ENCODE results near the gene DGUOK. TPM values are rescaled to one million over a fixed set of nuclear protein-coding genes. Genes with fewer than 3 reads are reported as not detected.

The DGUOK gene
- total RNA-seq, 1 experiment from 2014 or later, result 100 TPM

DNA sequence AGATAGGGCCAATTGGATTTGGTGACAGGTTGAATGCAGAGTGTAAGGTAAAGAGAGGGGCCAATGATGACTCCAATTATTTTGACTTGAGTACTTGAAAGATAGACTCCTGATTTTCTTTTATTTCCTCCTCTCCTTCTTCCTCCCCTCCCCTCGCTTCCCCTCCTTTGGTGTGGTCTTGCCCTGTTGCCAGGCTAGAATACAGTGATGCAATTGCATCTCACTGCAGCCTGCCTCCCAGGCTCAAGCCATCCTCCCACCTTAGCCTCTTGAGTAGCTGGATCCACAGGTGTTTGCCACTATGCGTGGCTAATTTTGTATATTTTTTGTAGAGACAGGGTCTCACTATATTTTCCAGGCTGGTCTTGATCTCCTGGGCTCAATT, 2.3 kb downstream of the DGUOK start:
- Histone ChIP-seq H2AFZ (ENCODE audit: low read depth, low read length, poor library complexity, severe bottlenecking) (no peak overlapping the region), H3K36me3 (ENCODE audit: control insufficient read depth in 1 of 2, insufficient read depth in 2 of 2, low read length in 2 of 2) (peaks cover 10 to 11% of the 10 kb centered on the region in 2 experiments; a peak in 2 of 4 replicates), H3K9ac (ENCODE audit: low read length) (no peak overlapping the region), H3K4me1 (ENCODE audit: control insufficient read depth in 1 of 2, insufficient read depth in 2 of 2, low read length in 2 of 2) (peaks cover 10 to 17% of the 10 kb centered on the region in 2 experiments; a peak in 3 of 4 replicates), H3K9me2 (ENCODE audit: insufficient read depth) (no peaks in the 10 kb centered on the region), H3K4me2 (ENCODE audit: low read length) (no peak overlapping the region), H3K27me3 (ENCODE audit: insufficient read depth, low read length) (no peaks in the 10 kb centered on the region), H3K9me3 (ENCODE audit: control insufficient read depth in 1 of 2, insufficient read depth in 1 of 2, low read depth in 1 of 2, low read length in 2 of 2) (no peaks in the 10 kb centered on the region), H4K20me1 (ENCODE audit: insufficient read depth) (peaks cover 9% of the 10 kb centered on the region; the same call in 1 of the 2 replicates), H3K79me2 (ENCODE audit: insufficient read depth, low read length) (peaks cover 71% of the 10 kb centered on the region), H3K27ac (ENCODE audit: low read depth, low read length) (no peak overlapping the region), H3K4me3 (replicated peaks in 1 of 2; ENCODE audit: low read depth in 1 of 2, low read length in 2 of 2) (no peak overlapping the region)
- ATAC-seq (no peak), DNase-seq (ENCODE audit: low read depth, low spot score) (no peak)
- intact Hi-C loops (cut with micrococcal nuclease), result no loop called here
- ChIA-PET CTCF (no interaction called here), RAD21 (ENCODE audit: low non-redundant PET in 1 of 2, low total read pairs in 2 of 2, uncharacterized antibody in 2 of 2, unreplicated experiment in 2 of 2) (no interaction called here), POLR2A (no interaction called here)
- BruUV-seq (replicated peaks), result no TSS peak
- TF ChIP-seq, protein P1, sequence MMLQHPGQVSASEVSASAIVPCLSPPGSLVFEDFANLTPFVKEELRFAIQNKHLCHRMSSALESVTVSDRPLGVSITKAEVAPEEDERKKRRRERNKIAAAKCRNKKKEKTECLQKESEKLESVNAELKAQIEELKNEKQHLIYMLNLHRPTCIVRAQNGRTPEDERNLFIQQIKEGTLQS (IDR thresholded peaks at IDR 0.05), result no peak
- TF ChIP-seq ZFX (IDR thresholded peaks at IDR 0.05) (no peak), SRF (IDR thresholded peaks at IDR 0.05; ENCODE audit: low read depth) (no peak)

DNA sequence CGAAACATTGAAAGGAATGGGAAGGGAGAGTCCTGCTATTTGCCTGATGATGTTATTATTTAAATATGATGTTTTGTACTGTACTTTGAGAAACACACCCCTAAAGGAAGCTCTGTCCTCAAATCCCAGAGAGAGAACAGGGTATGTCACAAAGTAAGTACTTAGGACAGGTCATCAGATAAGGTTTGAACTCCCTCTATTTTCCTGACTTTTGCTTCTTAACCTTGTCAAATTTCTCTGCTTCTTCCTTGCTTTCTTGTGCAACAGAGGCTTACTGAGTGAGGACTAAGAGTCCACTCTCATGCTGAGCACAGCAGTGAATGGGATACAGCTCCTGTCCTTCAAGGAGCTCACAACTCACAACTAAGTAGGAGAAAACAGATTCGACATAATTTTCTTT, 3.7 kb downstream of the DGUOK start:
- intact Hi-C loops (cut with micrococcal nuclease), result no loop called here
- Histone ChIP-seq H3K4me3 (replicated peaks in 1 of 2; ENCODE audit: low read depth in 1 of 2, low read length in 2 of 2) (no peak overlapping the region), H2AFZ (ENCODE audit: low read depth, low read length, poor library complexity, severe bottlenecking) (no peak overlapping the region), H3K27me3 (ENCODE audit: insufficient read depth, low read length) (no peaks in the 10 kb centered on the region), H4K20me1 (ENCODE audit: insufficient read depth) (peaks cover 9% of the 10 kb centered on the region; the same call in 1 of the 2 replicates), H3K4me1 (ENCODE audit: control insufficient read depth in 1 of 2, insufficient read depth in 2 of 2, low read length in 2 of 2) (peaks cover 10 to 12% of the 10 kb centered on the region in 2 experiments; a peak in 3 of 4 replicates), H3K9me3 (ENCODE audit: control insufficient read depth in 1 of 2, insufficient read depth in 1 of 2, low read depth in 1 of 2, low read length in 2 of 2) (no peaks in the 10 kb centered on the region), H3K27ac (ENCODE audit: low read depth, low read length) (no peak overlapping the region), H3K4me2 (ENCODE audit: low read length) (no peak overlapping the region), H3K79me2 (ENCODE audit: insufficient read depth, low read length) (peaks cover 86% of the 10 kb centered on the region), H3K9ac (ENCODE audit: low read length) (no peak overlapping the region), H3K9me2 (ENCODE audit: insufficient read depth) (no peaks in the 10 kb centered on the region), H3K36me3 (ENCODE audit: control insufficient read depth in 1 of 2, insufficient read depth in 2 of 2, low read length in 2 of 2) (peaks cover 12 to 19% of the 10 kb centered on the region in 2 experiments; a peak in 2 of 4 replicates)
- no TSS peak for BruUV-seq (replicated peaks)
- DNase-seq (ENCODE audit: low read depth, low spot score) (no peak), ATAC-seq (no peak)
- CTCF ChIA-PET, result no interaction called here
- RAD21 ChIA-PET (ENCODE audit: low non-redundant PET in 1 of 2, low total read pairs in 2 of 2, uncharacterized antibody in 2 of 2, unreplicated experiment in 2 of 2), result no interaction called here
- POLR2A ChIA-PET, result no interaction called here
- TF ChIP-seq SIN3A (IDR thresholded peaks at IDR 0.05; ENCODE audit: low read depth), result no peak
- no peak for TF ChIP-seq EZH2 (IDR thresholded peaks at IDR 0.05)
- TF ChIP-seq RAD21 (IDR thresholded peaks at IDR 0.05; ENCODE audit: low read depth), result no peak
- TF ChIP-seq, protein P1 (IDR thresholded peaks at IDR 0.05), result no peak
- TF ChIP-seq ELF1 (IDR thresholded peaks at IDR 0.05; ENCODE audit: borderline replicate concordance, low read depth), result no peak
- no peak for TF ChIP-seq YY1 (IDR thresholded peaks at IDR 0.05; ENCODE audit: extremely low read depth, insufficient replicate concordance, low read depth, low read length)
- TF ChIP-seq TCF7L2 (IDR thresholded peaks at IDR 0.05; ENCODE audit: borderline replicate concordance, extremely low read depth, insufficient read depth, insufficient read length), result no peak
- no peak for TF ChIP-seq CBX3 (IDR thresholded peaks at IDR 0.05; ENCODE audit: low read depth)
- no peak for TF ChIP-seq SRF (IDR thresholded peaks at IDR 0.05; ENCODE audit: low read depth)
- TF ChIP-seq FOSL1 (IDR thresholded peaks at IDR 0.05; ENCODE audit: low read depth), result no peak
- TF ChIP-seq POLR2A (IDR thresholded peaks at IDR 0.05; ENCODE audit: borderline replicate concordance, extremely low read depth, insufficient read depth, insufficient read length), result no peak
- TF ChIP-seq JUND (IDR thresholded peaks at IDR 0.05), result no peak

Measured in HCT116 (cell line).